NCI-H748 treated with DMSO at 0.1 percent for 48 hours (cell line): Measurements from ENCODE around the gene PLB1.

ENCODE experiments used
- DNase-seq: peaks from one replicate; lab custom pipeline; 2025; lab: John Stamatoyannopoulos, UW

The PLB1 gene

GRCh38 chr2:28499282-28499681, 3.4 kb downstream of the PLB1 start:
- no peak for DNase-seq

GRCh38 chr2:28505361-28505760, 9.5 kb downstream of the PLB1 start:
- no peak for DNase-seq

DNA sequence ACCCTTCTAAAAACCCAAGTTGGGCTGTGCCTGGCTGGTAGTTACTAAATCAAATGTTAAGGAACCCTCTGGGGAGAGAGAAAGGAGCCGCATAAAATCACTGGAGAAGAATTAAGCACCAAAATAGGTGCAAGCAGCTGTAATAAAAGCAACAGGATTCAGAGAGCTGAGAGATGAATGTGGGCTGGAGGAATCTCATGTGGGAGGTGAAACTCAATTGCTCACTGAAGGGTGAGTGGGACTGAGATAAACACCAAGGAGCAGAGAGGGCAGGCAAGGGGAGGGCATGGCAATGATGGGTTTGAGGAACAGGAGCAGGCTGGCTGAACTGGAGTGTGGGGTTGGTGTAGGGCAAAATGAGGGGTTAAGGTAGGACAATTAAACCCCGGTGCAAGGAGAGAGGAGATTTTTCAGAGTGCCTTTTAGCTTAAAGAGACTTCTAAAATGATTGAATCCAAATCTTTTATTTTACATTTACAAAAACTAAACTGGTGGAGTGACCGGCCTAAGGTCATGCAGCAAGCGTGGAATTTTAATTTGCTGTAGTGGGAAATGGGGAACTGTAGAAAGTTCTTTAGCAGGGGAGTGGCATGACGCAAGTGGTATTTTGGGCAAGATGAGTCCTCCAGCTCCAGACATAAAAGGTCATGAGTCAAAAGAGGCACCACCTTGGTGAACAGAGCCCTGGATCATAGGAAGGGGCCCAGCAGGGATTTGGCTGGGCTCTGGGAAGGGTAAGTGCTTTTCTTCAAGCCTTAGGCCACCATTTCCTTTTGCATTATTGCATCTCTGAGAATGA, 10.5 kb downstream of the PLB1 start:
- no peak for DNase-seq

- DNase-seq, result no peak
Observed at GRCh38 chr2:28507796-28508764, 12.2 kb downstream of the PLB1 start.

- DNase-seq, result no peak
Observed at GRCh38 chr2:28509361-28509760, 13.5 kb downstream of the PLB1 start.

DNA sequence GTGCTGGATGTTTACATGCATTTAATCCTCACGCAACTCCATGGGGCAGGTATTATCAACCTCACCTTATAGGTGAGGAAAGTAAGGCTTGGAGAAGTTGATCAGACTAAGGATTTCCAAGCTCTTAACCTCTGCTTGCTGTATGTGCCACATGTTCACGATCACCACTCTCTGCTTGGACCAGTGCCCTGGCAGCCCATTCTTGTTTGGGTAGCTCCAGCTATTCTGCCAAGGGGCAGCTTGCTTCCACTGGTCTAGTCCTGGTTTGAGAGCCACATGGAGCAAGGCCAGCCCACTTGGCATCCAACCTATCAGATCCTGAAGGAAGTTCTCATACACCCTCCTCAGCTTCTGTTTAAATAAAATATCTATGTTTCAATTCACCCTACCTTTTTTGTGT, 14.3 kb downstream of the PLB1 start:
- DNase-seq, result no peak

- no peak for DNase-seq
Observed at GRCh38 chr2:28511871-28512606, 16.2 kb downstream of the PLB1 start.

DNA sequence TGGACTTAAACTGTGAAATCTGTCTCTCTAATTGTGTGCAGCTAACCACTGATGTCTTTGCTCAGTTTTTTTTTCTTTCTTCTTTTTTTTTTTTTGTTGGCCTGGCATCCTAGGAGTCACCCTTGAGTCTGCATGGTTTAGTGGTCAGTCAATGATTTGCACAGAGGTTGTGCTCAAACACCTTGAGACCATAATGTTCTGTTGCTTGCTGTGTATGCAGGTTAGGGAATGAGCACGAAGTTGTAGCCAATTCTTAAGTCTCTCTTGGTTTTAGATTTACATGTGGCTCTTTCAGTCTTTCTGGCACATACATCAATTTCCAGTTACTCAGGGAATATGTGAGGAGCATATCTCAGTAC, 16.7 kb downstream of the PLB1 start:
- no peak for DNase-seq

GRCh38 chr2:28513097-28513496, 17.2 kb downstream of the PLB1 start:
- no peak for DNase-seq

- no peak for DNase-seq
Observed at GRCh38 chr2:28515176-28515751, 19.4 kb downstream of the PLB1 start.

- DNase-seq, result no peak
Observed at GRCh38 chr2:28516430-28516829, 20.6 kb downstream of the PLB1 start.

DNA sequence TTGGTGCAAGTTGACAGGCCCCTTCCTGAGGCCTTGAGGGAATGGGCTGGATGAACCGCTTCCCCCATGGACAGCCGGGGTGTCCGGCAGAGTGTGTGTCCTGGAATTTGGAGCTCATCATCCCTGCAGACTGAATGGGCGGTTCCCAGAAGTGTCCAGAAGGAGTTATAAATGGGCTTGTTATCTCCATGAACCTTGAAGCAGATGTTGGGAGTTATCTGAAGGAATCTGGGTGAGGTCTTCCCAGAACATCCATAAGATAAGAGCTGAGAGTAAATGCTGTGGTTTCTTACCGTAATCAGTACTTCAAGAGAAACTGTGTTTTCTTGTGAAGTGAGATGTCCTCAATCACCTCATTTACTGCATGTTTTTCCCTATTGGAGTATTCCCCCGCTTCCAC, 21.1 kb downstream of the PLB1 start:
- DNase-seq, result no peak

DNA sequence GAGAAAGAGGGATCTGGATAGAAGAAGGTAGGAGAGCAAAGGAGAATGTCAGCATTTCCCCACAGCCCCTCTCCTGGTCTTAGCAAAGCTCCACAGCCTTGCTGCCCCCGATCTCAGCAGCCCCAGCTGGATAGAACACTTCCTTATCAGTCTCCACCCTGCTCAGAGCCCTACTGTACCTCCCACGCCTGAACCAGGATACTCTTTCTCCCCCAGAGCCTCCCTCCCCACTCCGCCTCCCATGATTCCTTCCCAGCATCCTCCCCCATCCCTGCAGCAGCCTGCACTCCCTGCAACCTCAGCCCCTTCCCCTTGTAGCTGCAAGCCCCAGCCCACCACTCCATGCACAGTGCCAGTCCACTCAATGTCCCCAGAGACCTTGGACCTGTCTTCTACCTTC, 25.8 kb downstream of the PLB1 start:
- no peak for DNase-seq

DNA sequence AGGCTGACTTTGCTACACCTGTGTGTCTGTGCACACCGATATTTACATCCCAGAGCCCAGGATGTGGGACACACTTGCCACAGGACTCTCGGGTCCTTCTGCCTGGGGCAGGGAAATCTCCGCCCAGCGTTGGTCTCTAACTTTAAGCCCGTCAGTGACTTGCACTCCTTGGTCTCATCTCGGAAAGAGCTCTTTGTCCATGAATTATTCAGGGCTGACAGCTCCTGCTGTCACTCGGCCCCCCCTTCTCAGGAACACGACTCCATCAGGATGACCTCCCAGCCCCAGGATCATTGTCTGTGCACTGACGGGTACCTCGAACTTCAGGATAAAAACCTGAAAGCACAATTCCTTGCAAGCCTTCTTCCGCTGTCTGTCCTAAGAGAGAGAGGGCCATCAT, 26.6 kb downstream of the PLB1 start:
- no peak for DNase-seq

DNA sequence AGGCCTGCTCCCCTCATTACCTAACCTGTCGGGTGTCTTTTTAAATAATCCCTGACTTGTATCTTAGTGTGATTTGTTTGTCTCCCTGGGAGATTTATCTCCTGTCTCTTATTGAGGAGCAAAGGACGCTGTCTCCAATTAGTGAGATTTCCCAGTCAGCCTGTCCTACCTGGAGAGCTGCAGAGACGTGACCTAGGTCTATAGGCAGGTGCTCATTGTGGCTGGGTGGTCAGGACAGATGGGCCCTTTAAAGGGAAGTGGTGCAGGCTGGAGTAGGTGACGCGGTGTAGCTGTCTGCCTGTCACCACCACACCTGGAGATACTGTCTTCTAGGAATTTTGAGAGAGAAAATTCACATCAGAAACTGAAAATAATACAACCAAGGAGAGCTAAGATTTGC, 28.0 kb downstream of the PLB1 start:
- DNase-seq, result no peak

- no peak for DNase-seq
Observed at GRCh38 chr2:28525481-28525880, 29.6 kb downstream of the PLB1 start.

GRCh38 chr2:28526527-28527132, 30.8 kb downstream of the PLB1 start:
- DNase-seq, result no peak

DNA sequence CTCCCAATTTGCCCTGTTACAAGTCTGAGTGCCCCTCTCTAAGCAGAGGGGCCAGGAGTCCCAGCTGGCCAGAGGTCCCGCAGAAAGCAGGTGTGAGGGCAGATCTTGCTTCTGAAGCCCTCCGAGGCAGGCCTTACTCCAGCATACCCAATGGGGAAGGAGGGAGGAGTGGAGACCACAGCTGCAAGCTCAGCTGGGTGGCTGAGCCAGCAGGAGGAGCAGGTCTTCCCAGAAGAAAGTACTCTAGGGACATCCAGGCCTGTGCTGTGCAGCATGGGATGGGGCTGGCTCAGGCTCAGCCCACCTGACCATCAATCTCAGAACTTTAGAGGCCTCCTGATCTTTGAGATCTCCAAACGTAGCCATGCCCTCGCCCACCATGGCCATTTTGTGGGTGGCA, 31.3 kb downstream of the PLB1 start:
- no peak for DNase-seq

- no peak for DNase-seq
Observed at GRCh38 chr2:28528206-28528605, 32.3 kb downstream of the PLB1 start.

DNA sequence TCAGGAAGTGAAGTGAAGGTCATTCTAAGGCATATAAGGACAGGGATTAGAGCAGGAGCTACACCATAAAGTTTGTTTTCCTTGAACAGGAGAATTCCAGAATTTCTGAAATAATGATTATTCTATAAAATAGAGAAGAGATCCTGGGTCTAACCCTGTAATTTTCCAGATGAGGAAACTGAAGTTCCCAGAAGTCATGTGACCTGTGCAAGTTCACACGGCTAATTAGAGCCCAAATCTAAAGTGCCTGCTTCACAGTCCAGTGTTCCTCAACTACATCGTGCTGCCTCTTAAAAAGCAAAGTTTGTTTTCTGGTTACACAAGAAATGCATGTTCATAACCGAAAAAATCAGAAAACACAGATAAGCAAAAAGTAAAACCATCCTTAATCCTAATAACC, 34.9 kb downstream of the PLB1 start:
- DNase-seq, result no peak

DNA sequence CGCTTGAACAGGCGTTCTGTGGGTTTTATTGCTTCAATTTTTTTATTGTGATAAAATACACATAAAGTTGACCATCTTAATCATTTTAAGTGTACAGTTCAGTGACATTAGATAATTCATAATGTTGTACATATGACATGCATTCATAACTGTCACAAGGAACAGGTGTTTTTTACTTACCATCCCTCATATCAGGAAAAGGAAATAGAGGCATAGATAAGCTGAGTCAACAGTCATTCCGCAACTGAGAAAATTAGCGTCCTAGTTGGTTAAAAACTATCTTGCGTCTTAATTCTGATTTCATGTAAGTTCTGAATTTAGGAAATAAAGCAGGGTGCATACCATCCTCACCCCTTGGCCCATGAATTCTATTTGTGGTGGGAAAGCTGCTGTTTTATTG, 36.5 kb downstream of the PLB1 start:
- DNase-seq, result no peak
